Measurements from ENCODE around the gene PDLIM4. TPM values are rescaled to one million over a fixed set of nuclear protein-coding genes. Genes with fewer than 3 reads are reported as not detected.
A peak's percentile ranks its signal among the peaks of the same experiment; 100 is the strongest.

Gene PDLIM4
- polyA plus RNA-seq, 4 donors, result 2.5 to 15.0 (median 10.1) TPM

GRCh38 chr5:132223861-132224260, 33.6 kb upstream of the PDLIM4 start:
- Histone ChIP-seq H3K4me1 (ENCODE audit: control insufficient read depth in 3 of 3, insufficient read depth in 2 of 3, low read depth in 1 of 3, low read length in 2 of 3) (peaks cover 0 to 11% (median 2%) of the 10 kb centered on the region in 3 donors), H3K9me3 (ENCODE audit: control insufficient read depth in 2 of 2, insufficient read depth in 1 of 2, low read depth in 1 of 2, low read length in 1 of 2) (no peaks in the 10 kb centered on the region), H3K27ac (ENCODE audit: low read depth in 1 of 3, low read length in 2 of 3) (peak overlapping the region in 1 of 3 donors; percentile 32), H3K36me3 (ENCODE audit: control insufficient read depth in 3 of 3, insufficient read depth in 2 of 3, low read depth in 1 of 3, low read length in 3 of 3) (no peaks in the 10 kb centered on the region), H3K27me3 (ENCODE audit: control insufficient read depth in 3 of 3, insufficient read depth in 3 of 3, low read length in 3 of 3) (no peaks in the 10 kb centered on the region), H3K4me3 (ENCODE audit: low read depth in 1 of 3, low read length in 3 of 3) (no peak overlapping the region)
- WGBS, 3 donors, result 90 to 92% (median 90%) methylated on average over 2 of the region's 2 CpGs
- FAIRE-seq (no peak), DNase-seq (no peak)

GRCh38 chr5:132224716-132225115, 32.8 kb upstream of the PDLIM4 start:
- Histone ChIP-seq H3K27ac (ENCODE audit: low read depth in 1 of 3, low read length in 2 of 3) (peak overlapping the region in 1 of 3 donors; percentile 10), H3K4me1 (ENCODE audit: control insufficient read depth in 3 of 3, insufficient read depth in 2 of 3, low read depth in 1 of 3, low read length in 2 of 3) (peaks cover 0 to 11% (median 2%) of the 10 kb centered on the region in 3 donors), H3K9me3 (ENCODE audit: control insufficient read depth in 2 of 2, insufficient read depth in 1 of 2, low read depth in 1 of 2, low read length in 1 of 2) (no peaks in the 10 kb centered on the region), H3K27me3 (ENCODE audit: control insufficient read depth in 3 of 3, insufficient read depth in 3 of 3, low read length in 3 of 3) (no peaks in the 10 kb centered on the region), H3K4me3 (ENCODE audit: low read depth in 1 of 3, low read length in 3 of 3) (no peak overlapping the region), H3K36me3 (ENCODE audit: control insufficient read depth in 3 of 3, insufficient read depth in 2 of 3, low read depth in 1 of 3, low read length in 3 of 3) (no peaks in the 10 kb centered on the region)
- FAIRE-seq (no peak), DNase-seq (no peak)
- 74 to 94% (median 80%) methylated on average over 1 of the region's 1 CpG for WGBS, 3 donors

- 45 to 57% (median 51%) methylated on average over 13 of the region's 13 CpGs for WGBS, 3 donors
- DNase-seq (peak; percentile 46 to 77), FAIRE-seq (no peak)
- H3K4me3 ChIP-seq (ENCODE audit: low read depth in 1 of 3, low read length in 3 of 3), result no peak overlapping the region
- no peaks in the 10 kb centered on the region for H3K27me3 ChIP-seq (ENCODE audit: control insufficient read depth in 3 of 3, insufficient read depth in 3 of 3, low read length in 3 of 3)
- peak overlapping the region in 2 of 3 donors; percentile 13 to 55 for H3K27ac ChIP-seq (ENCODE audit: low read depth in 1 of 3, low read length in 2 of 3)
- H3K36me3 ChIP-seq (ENCODE audit: control insufficient read depth in 3 of 3, insufficient read depth in 2 of 3, low read depth in 1 of 3, low read length in 3 of 3), result no peaks in the 10 kb centered on the region
- H3K9me3 ChIP-seq (ENCODE audit: control insufficient read depth in 2 of 2, insufficient read depth in 1 of 2, low read depth in 1 of 2, low read length in 1 of 2), result no peaks in the 10 kb centered on the region
- H3K4me1 ChIP-seq (ENCODE audit: control insufficient read depth in 3 of 3, insufficient read depth in 2 of 3, low read depth in 1 of 3, low read length in 2 of 3), result peaks cover 0 to 11% (median 2%) of the 10 kb centered on the region in 3 donors
Observed at GRCh38 chr5:132225165-132226032, 32.1 kb upstream of the PDLIM4 start.

- FAIRE-seq, result no peak
- Histone ChIP-seq H3K27me3 (ENCODE audit: control insufficient read depth in 3 of 3, insufficient read depth in 3 of 3, low read length in 3 of 3) (no peaks in the 10 kb centered on the region), H3K4me1 (ENCODE audit: control insufficient read depth in 3 of 3, insufficient read depth in 2 of 3, low read depth in 1 of 3, low read length in 2 of 3) (peaks cover 0 to 11% (median 2%) of the 10 kb centered on the region in 3 donors), H3K9me3 (ENCODE audit: control insufficient read depth in 2 of 2, insufficient read depth in 1 of 2, low read depth in 1 of 2, low read length in 1 of 2) (no peaks in the 10 kb centered on the region), H3K27ac (ENCODE audit: low read depth in 1 of 3, low read length in 2 of 3) (peak overlapping the region; percentile 52 to 84 (median 83)), H3K4me3 (ENCODE audit: low read depth in 1 of 3, low read length in 3 of 3) (peak overlapping the region; percentile 50 to 71 (median 54)), H3K36me3 (ENCODE audit: control insufficient read depth in 3 of 3, insufficient read depth in 2 of 3, low read depth in 1 of 3, low read length in 3 of 3) (no peaks in the 10 kb centered on the region)
- DNase-seq, result peak in 1 of 2 donors; percentile 14
- WGBS, 3 donors, result 57 to 66% (median 61%) methylated on average over 23 of the region's 23 CpGs
Observed at GRCh38 chr5:132226516-132227234, 30.8 kb upstream of the PDLIM4 start.

GRCh38 chr5:132227235-132227484, 30.3 kb upstream of the PDLIM4 start:
- Histone ChIP-seq H3K4me1 (ENCODE audit: control insufficient read depth in 3 of 3, insufficient read depth in 2 of 3, low read depth in 1 of 3, low read length in 2 of 3) (peaks cover 0 to 11% (median 2%) of the 10 kb centered on the region in 3 donors), H3K9me3 (ENCODE audit: control insufficient read depth in 2 of 2, insufficient read depth in 1 of 2, low read depth in 1 of 2, low read length in 1 of 2) (no peaks in the 10 kb centered on the region), H3K4me3 (ENCODE audit: low read depth in 1 of 3, low read length in 3 of 3) (peak overlapping the region; percentile 50 to 71 (median 54)), H3K27me3 (ENCODE audit: control insufficient read depth in 3 of 3, insufficient read depth in 3 of 3, low read length in 3 of 3) (no peaks in the 10 kb centered on the region), H3K27ac (ENCODE audit: low read depth in 1 of 3, low read length in 2 of 3) (peak overlapping the region; percentile 52 to 84 (median 83)), H3K36me3 (ENCODE audit: control insufficient read depth in 3 of 3, insufficient read depth in 2 of 3, low read depth in 1 of 3, low read length in 3 of 3) (no peaks in the 10 kb centered on the region)
- FAIRE-seq, result no peak
- 1 to 6% (median 2%) methylated on average over 13 of the region's 13 CpGs for WGBS, 3 donors
- DNase-seq, result no peak

- Histone ChIP-seq H3K36me3 (ENCODE audit: control insufficient read depth in 3 of 3, insufficient read depth in 2 of 3, low read depth in 1 of 3, low read length in 3 of 3) (no peaks in the 10 kb centered on the region), H3K4me1 (ENCODE audit: control insufficient read depth in 3 of 3, insufficient read depth in 2 of 3, low read depth in 1 of 3, low read length in 2 of 3) (peaks cover 0 to 11% (median 2%) of the 10 kb centered on the region in 3 donors), H3K27me3 (ENCODE audit: control insufficient read depth in 3 of 3, insufficient read depth in 3 of 3, low read length in 3 of 3) (no peaks in the 10 kb centered on the region), H3K4me3 (ENCODE audit: low read depth in 1 of 3, low read length in 3 of 3) (peak within 1 kb of the TSS; percentile 50 to 71 (median 54)), H3K27ac (ENCODE audit: low read depth in 1 of 3, low read length in 2 of 3) (peak within 1 kb of the TSS; percentile 52 to 84 (median 83)), H3K9me3 (ENCODE audit: control insufficient read depth in 2 of 2, insufficient read depth in 1 of 2, low read depth in 1 of 2, low read length in 1 of 2) (no peaks in the 10 kb centered on the region)
- DNase-seq (peak; percentile 88 to 91), FAIRE-seq (no peak)
- WGBS, 3 donors, result 0 to 1% (median 1%) methylated on average over 64 to 92 of the region's 92 CpGs
Observed at GRCh38 chr5:132227485-132228240, 29.8 kb upstream of the PDLIM4 start, which contains the start of gene P4HA2. P4HA2 (minus strand) TSS chr5:132227853; CDS start chr5:132218626, 9,227 bp downstream.

GRCh38 chr5:132228241-132229035, 29.1 kb upstream of the PDLIM4 start:
- Histone ChIP-seq H3K9me3 (ENCODE audit: control insufficient read depth in 2 of 2, insufficient read depth in 1 of 2, low read depth in 1 of 2, low read length in 1 of 2) (no peaks in the 10 kb centered on the region), H3K27me3 (ENCODE audit: control insufficient read depth in 3 of 3, insufficient read depth in 3 of 3, low read length in 3 of 3) (no peaks in the 10 kb centered on the region), H3K36me3 (ENCODE audit: control insufficient read depth in 3 of 3, insufficient read depth in 2 of 3, low read depth in 1 of 3, low read length in 3 of 3) (no peaks in the 10 kb centered on the region), H3K4me1 (ENCODE audit: control insufficient read depth in 3 of 3, insufficient read depth in 2 of 3, low read depth in 1 of 3, low read length in 2 of 3) (peaks cover 0 to 11% (median 2%) of the 10 kb centered on the region in 3 donors), H3K27ac (ENCODE audit: low read depth in 1 of 3, low read length in 2 of 3) (peak overlapping the region in 1 of 3 donors; percentile 83), H3K4me3 (ENCODE audit: low read depth in 1 of 3, low read length in 3 of 3) (peak overlapping the region; percentile 50 to 71 (median 54))
- 67 to 76% (median 72%) methylated on average over 27 of the region's 27 CpGs for WGBS, 3 donors
- FAIRE-seq (no peak), DNase-seq (no peak)
